Lower leg skin (tissue), 4 donors: Measurements from ENCODE around the gene DNAJC12. TPM values are rescaled to one million over a fixed set of nuclear protein-coding genes. Genes with fewer than 3 reads are reported as not detected.
"Not testable (repeated sequence)": the region's sequence is repeated elsewhere in the genome, so short reads cannot be mapped to it uniquely, and the experiment has no call there.

Experiments used
- DNase-seq, 2 donors: peaks; one replicate each; pipeline ENCODE4 v3.0.0-alpha.2; 2019; ENCODE audit warnings: low spot score in 2 of 2
- H3K4me3 ChIP-seq: fragments of 200-600 bp; sonication (generic); 2 replicates; pipeline ENCODE4 v1.5.1; 2017; ENCODE audit warnings: mild to moderate bottlenecking, low read depth; ENCODE audit not compliant: poor library complexity, severe bottlenecking
- CTCF ChIP-seq, 3 donors: fragments of 450-650 bp; IDR thresholded peaks; one replicate each; pipeline ENCODE4 v1.5.1; 2016; ENCODE audit warnings: antibody characterized with exemption in 3 of 3, mild to moderate bottlenecking in 3 of 3, moderate library complexity in 2 of 3
- POLR2A ChIP-seq, 2 donors: fragments of 450-650 bp; IDR thresholded peaks; one replicate each; pipeline ENCODE4 v1.6.1; 2016 to 2017; ENCODE audit warnings: antibody characterized with exemption in 2 of 2, mild to moderate bottlenecking in 1 of 2, moderate library complexity in 1 of 2
- WGBS, 2 donors: methylation state at CpG; one replicate each; pipeline ENCODE4 v1.1.5; 2018; 5-methylcytosine and 5-hydroxymethylcytosine counted together
- intact Hi-C: fragments of 100-400 bp; cut with DNase I; formaldehyde crosslinking; loops from one replicate; pipeline ENCODE4 v1.15.0; 2023; ENCODE audit warnings: low total_unique reads
- total RNA-seq, 4 donors: library from RNA; depleted of rRNA; stranded (reverse); fragments of >200 nt; gene quantifications; one replicate each; pipeline ENCODE4 v1.1.0, GENCODE V29; 2016

The DNAJC12 gene
- total RNA-seq, 4 donors from 2014 or later, result 0.49 TPM; not detected in 3

GRCh38 chr10:67851186-67851585, 13.2 kb upstream of the DNAJC12 start:
- no peak for DNase-seq
- no peak overlapping the region for H3K4me3 ChIP-seq
- intact Hi-C loops, result loop anchor here (10.0 kb wide), 1 partner anchor 304 kb away; no protein-coding TSS in a partner anchor
- WGBS, 2 donors, result 63 to 72% methylated on average over 2 of the region's 2 CpGs
- TF ChIP-seq POLR2A (IDR thresholded peaks at IDR 0.05) (no peak), CTCF (IDR thresholded peaks at IDR 0.05) (no peak)

GRCh38 chr10:67849331-67850011, 11.5 kb upstream of the DNAJC12 start:
- H3K4me3 ChIP-seq, result peak overlapping the region; percentile 64
- intact Hi-C loops, result loop anchor here (10.0 kb wide), 1 partner anchor 305 kb away; no protein-coding TSS in a partner anchor
- 1% methylated on average over 34 to 36 of the region's 36 CpGs for WGBS, 2 donors
- no peak for TF ChIP-seq CTCF (IDR thresholded peaks at IDR 0.05)
- no peak for TF ChIP-seq POLR2A (IDR thresholded peaks at IDR 0.05)
- peak; percentile 92 to 98 for DNase-seq

- no peak overlapping the region for H3K4me3 ChIP-seq
- no peak for TF ChIP-seq CTCF (IDR thresholded peaks at IDR 0.05)
- TF ChIP-seq POLR2A (IDR thresholded peaks at IDR 0.05), result no peak
- intact Hi-C loops, result no loop called here
- 68 to 95% methylated on average over 2 of the region's 2 CpGs for WGBS, 2 donors
- DNase-seq, result no peak
These were observed 5.3 kb upstream of the DNAJC12 start for GRCh38 chr10:67843284-67843683.

- DNase-seq, result no peak
- intact Hi-C loops, result no loop called here
- H3K4me3 ChIP-seq, result no peak overlapping the region
- TF ChIP-seq CTCF (IDR thresholded peaks at IDR 0.05), result no peak
- no peak for TF ChIP-seq POLR2A (IDR thresholded peaks at IDR 0.05)
These were observed 3.7 kb upstream of the DNAJC12 start for GRCh38 chr10:67841737-67842136.

- TF ChIP-seq CTCF (IDR thresholded peaks at IDR 0.05), result no peak
- no peak for TF ChIP-seq POLR2A (IDR thresholded peaks at IDR 0.05)
- intact Hi-C loops, result no loop called here
- WGBS, 2 donors, result 93 to 95% methylated on average over 3 of the region's 3 CpGs
- no peak overlapping the region for H3K4me3 ChIP-seq
- DNase-seq, result no peak
These were observed 2.0 kb upstream of the DNAJC12 start for GRCh38 chr10:67839951-67840350.

- H3K4me3 ChIP-seq, intact Hi-C loops, DNase-seq: not testable (repeated sequence)
- 96 to 97% methylated on average over 12 of the region's 12 CpGs for WGBS, 2 donors
These were observed 1.5 kb upstream of the DNAJC12 start for GRCh38 chr10:67839511-67839910.
